Measurements from ENCODE around the gene RLBP1.

RLBP1 gene

GRCh38 chr15:89177633-89178306, 43.6 kb downstream of the RLBP1 start:
- DNase-seq = peak; percentile 66

- no peak for DNase-seq
Measured at GRCh38 chr15:89177116-89177515, 44.3 kb downstream of the RLBP1 start.

DNA sequence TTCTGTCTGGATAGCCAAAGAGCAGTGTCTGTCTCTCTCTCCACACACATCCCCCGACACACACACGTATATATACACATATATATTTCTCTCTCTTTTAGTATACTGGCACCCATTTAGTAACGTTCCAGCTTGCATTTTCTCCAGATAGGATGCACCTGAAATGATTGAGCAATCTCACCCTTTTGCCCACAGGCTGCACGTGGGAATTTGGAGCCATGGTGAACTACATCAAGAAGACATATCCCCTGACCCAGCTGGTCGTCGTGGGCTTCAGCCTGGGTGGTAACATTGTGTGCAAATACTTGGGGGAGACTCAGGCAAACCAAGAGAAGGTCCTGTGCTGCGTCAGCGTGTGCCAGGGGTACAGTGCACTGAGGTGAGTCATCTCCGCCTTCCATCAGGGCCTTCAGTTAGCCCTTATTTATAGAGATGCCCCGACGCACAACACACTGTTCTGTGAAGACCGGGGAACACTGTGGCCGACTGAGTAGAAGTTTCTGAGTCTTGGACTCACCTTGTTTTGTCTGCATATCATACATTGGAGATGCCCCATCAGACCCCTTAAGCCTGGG, 45.7 kb downstream of the RLBP1 start:
- no peak for DNase-seq

GRCh38 chr15:89174476-89174875, 46.9 kb downstream of the RLBP1 start:
- no peak for DNase-seq

DNA sequence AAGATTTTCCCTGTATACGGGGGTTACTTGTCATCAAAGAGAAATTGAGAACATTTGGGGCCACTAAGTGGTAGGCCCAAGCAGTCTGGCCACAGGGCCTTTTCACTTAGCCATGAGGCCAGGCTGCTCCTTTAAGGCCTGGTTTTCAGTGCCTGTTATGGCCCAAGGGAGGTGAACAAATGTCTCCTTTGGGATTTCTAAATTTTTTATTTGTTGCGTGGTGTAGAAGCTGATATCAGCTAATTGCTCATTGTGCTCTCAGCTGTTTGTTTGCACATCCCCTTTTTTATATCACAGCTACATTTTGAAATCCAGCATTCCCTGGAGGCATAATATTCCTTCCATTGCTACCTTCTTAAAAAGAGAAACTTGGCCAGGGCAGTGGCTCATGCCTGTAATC, 48.5 kb downstream of the RLBP1 start:
- DNase-seq = no peak

DNA sequence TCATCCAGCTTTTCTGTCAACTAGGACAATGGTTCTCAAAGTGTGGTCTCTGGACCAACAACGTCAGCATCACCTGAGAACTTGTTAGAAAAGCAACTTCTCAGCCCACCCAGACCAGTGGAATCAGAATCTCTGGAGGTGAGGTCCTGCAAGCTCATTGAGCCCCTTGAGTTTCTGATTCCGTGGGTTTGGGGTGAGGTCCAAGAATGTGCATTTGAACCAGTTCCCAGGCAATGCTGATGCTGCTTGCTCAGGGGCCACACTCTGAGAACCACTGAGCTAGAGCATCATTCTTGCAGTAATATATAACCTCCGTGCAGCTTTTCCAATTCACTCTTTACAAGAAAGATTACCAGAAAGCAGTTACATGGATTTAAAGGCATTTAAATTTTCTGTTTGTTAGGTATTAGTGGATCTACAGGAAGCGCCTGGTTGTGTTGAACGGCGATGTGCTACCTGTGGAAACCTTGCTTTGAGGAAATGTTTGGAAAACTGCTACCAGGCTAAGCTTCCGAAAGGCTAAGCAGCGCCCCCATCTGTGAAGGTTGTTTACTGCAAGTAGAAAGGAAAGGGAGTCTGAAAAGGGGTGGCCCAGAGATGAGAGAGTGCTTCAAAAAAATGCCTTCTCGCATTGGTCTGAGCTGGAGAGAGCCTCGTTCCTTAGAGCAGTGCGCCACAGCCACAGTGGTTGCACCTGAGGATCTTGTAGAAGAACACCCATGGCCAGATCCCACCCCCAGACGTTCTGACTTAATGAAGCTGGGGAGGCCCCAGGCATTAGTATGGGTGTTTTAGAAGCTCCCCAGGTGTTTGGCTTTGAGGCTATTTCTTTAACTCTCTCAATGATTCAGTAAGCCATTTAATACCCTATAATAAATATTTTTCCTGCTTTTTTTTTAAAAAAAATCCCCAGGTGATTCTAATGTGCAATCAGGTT, 50.0 kb downstream of the RLBP1 start:
- peak; percentile 21 for DNase-seq

DNA sequence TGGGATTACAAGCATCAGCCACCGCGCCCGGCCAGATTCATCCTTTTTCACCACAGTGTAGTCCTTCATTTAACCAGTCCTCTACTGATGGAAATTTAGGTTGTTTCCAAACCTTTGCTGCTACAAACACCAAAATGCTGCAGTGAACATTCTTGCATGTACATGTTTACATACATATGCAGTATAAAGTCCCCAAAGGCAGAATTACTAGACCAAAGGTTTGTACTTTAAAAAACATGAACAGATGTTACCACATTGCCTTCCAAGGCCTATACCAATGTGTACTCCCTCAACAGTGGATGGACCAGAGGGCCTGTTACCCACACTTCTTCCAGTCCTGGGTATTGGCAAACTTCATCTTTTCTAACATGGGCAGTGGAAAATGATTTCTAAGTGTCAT, 51.0 kb downstream of the RLBP1 start:
- no peak for DNase-seq

DNA sequence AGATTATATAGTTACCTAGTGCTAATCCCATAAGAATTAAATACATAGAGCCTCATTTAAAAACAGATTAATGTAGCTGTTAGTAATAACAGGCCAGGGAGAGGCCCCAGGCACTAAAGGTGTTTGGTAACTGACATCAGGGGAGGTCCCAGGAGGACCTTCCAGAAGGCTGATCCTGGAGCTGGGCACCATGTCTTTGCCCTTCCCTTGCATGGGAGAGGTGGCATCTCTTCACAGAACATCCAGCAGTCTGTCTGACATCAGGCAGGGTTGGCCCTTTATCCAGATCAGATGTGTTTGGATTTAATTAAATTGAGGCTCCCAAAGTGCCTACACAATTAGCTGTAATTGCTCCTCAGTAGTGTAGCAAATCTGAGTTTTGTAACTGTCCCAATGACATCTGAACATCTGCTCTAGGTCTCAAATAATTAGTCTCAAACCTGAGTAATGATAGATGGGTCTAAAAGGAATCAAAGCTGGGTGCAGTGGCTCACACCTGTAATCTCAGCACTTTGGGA, 53.0 kb downstream of the RLBP1 start:
- peak; percentile 34 for DNase-seq

GRCh38 chr15:89167267-89168176, 53.9 kb downstream of the RLBP1 start:
- no peak for DNase-seq

DNA sequence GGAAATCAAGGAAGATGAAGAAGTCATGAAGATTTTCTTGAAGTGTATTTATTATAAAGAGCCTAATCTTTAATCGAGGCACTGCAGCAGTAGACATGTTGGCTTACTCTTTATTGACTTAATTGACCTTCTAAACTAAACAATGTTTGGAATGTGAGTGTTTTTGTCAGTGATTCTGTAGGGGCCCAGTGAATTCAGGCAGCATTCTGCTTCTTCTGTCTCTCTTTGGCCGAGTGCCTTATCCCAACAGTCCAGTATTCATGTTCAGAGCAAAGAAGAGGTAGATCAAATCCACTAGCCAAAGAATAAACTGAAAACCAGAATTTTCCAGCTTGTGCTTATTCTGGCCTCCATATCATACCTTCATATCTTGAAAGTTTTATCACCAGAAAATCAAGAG, 55.7 kb downstream of the RLBP1 start:
- DNase-seq = no peak

- DNase-seq = no peak
Measured at GRCh38 chr15:89164712-89165211, 56.6 kb downstream of the RLBP1 start.

DNA sequence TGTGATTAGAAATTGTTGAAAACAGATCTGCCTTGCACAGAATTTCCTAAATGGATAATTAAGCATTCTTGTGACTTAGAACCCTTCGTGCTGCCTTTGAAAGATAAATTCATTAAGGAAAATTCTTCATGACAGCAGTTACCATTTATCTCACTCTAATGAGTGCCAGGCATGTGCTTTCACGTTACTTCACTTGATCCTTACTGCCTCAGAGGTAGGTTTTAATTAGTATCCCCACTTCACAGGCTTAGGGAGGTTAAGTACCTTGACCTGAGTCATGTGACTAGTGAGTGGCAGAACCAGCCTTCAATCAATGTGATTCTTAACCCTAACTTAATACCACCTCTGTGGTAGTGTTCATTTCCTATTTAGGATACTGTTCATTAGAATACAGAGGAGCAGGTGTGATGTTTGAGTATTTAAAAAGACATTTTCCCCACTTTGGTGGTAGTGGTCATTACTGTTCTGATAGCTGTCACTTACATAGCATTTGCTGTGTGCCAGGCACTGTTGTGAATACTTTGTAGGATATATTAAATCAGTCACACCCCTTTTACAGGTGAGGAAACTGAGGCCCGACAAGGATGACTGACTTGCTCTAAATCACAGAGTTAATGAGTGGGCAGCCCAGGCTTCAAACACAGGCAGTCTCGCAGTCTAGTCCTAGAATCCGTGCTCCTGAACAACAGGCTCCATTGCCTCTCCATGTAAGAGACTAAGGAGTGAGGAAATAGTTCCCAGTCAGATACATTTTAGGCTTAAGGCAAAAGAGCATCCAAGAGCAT, 57.9 kb downstream of the RLBP1 start:
- peak; percentile 49 for DNase-seq

- DNase-seq = no peak
Measured at GRCh38 chr15:89161666-89162065, 59.7 kb downstream of the RLBP1 start.
